Liver (tissue), 9 donors: ENCODE measurements around the gene HSPG2. TPM values are rescaled to one million over a fixed set of nuclear protein-coding genes. Genes with fewer than 3 reads are reported as not detected.

Experiments
- DNase-seq: peaks from one replicate; pipeline ENCODE4 v3.0.0-alpha.2; 2017; ENCODE audit warnings: low spot score
- H3K27ac ChIP-seq, 2 donors: one replicate each; pipeline ENCODE4 v1.7.0; 2013; ENCODE audit warnings: inconsistent platforms in 2 of 2, low read length in 2 of 2, control low read depth in 1 of 2, low read depth in 1 of 2, mild to moderate bottlenecking in 1 of 2
- H3K27me3 ChIP-seq, 4 donors: one replicate each; pipeline versions ENCODE4 v1.6.1 to v1.7.0; 2013; ENCODE audit warnings: low read length in 3 of 4, inconsistent platforms in 1 of 4, mild to moderate bottlenecking in 1 of 4, moderate library complexity in 1 of 4; ENCODE audit not compliant: control insufficient read depth in 4 of 4, insufficient read depth in 4 of 4
- H3K36me3 ChIP-seq, 4 donors: one replicate each; pipeline versions ENCODE4 v1.6.1 to v1.7.0; 2013; ENCODE audit warnings: low read length in 3 of 4, mild to moderate bottlenecking in 3 of 4, low read depth in 1 of 4, moderate library complexity in 1 of 4; ENCODE audit not compliant: control insufficient read depth in 4 of 4, insufficient read depth in 3 of 4
- H3K4me1 ChIP-seq, 4 donors: one replicate each; pipeline versions ENCODE4 v1.6.1 to v1.7.0; 2013; ENCODE audit warnings: low read length in 3 of 4, mild to moderate bottlenecking in 3 of 4, moderate library complexity in 1 of 4; ENCODE audit not compliant: control insufficient read depth in 4 of 4, insufficient read depth in 4 of 4
- H3K4me3 ChIP-seq, 3 donors: one replicate each; pipeline versions ENCODE4 v1.6.1 to v1.7.0; 2013; ENCODE audit warnings: low read length in 3 of 3, control low read depth in 1 of 3, low read depth in 1 of 3, mild to moderate bottlenecking in 1 of 3
- H3K9ac ChIP-seq, 2 donors: one replicate each; pipeline ENCODE4 v1.7.0; 2013; ENCODE audit warnings: low read length in 2 of 2, mild to moderate bottlenecking in 2 of 2, moderate library complexity in 2 of 2, control low read depth in 1 of 2, low read depth in 1 of 2
- H3K9me3 ChIP-seq, 4 donors: one replicate each; pipeline versions ENCODE4 v1.6.1 to v1.7.0; 2013; ENCODE audit warnings: low read length in 3 of 4; ENCODE audit not compliant: control insufficient read depth in 4 of 4
- EGR1 ChIP-seq, 2 donors: IDR thresholded peaks; 2 replicates each; pipeline ENCODE4 v1.6.1; 2016 to 2018; ENCODE audit warnings: antibody characterized with exemption in 2 of 2, low read depth in 2 of 2
- FOXA1 ChIP-seq: IDR thresholded peaks from 2 replicates; pipeline ENCODE4 v1.6.1; 2016; ENCODE audit warnings: antibody characterized with exemption
- FOXA2 ChIP-seq: IDR thresholded peaks from 2 replicates; pipeline ENCODE4 v1.6.1; 2016; ENCODE audit warnings: antibody characterized with exemption
- GABPA ChIP-seq, 2 donors: IDR thresholded peaks in 1 of 2; conservative IDR thresholded peaks in 1 of 2; 2 replicates each; pipeline ENCODE4 v1.6.1; 2016; ENCODE audit warnings: antibody characterized with exemption in 2 of 2, mild to moderate bottlenecking in 1 of 2, moderate library complexity in 1 of 2
- HNF4A ChIP-seq, 2 donors: conservative IDR thresholded peaks; 2 replicates each; pipeline ENCODE4 v1.6.1; 2016; ENCODE audit warnings: antibody characterized with exemption in 2 of 2, mild to moderate bottlenecking in 2 of 2
- HNF4G ChIP-seq: IDR thresholded peaks from 2 replicates; pipeline ENCODE4 v1.6.1; 2016; ENCODE audit warnings: antibody characterized with exemption
- NR2F2 ChIP-seq: IDR thresholded peaks from 2 replicates; pipeline ENCODE4 v1.6.1; 2016; ENCODE audit warnings: antibody characterized with exemption
- RAD21 ChIP-seq, 2 donors: IDR thresholded peaks; 2 replicates each; pipeline ENCODE4 v1.6.1; 2016; ENCODE audit warnings: antibody characterized with exemption in 2 of 2, mild to moderate bottlenecking in 2 of 2
- RXRA ChIP-seq, 2 donors: IDR thresholded peaks; 2 replicates each; pipeline ENCODE4 v1.6.1; 2017 to 2018; ENCODE audit warnings: antibody characterized with exemption in 2 of 2, mild to moderate bottlenecking in 1 of 2
- WGBS: extraction: QIAGEN DNeasy Blood & Tissue Kit; methylation state at CpG from one replicate; pipeline ENCODE4 v1.1.7; 2013; 5-methylcytosine and 5-hydroxymethylcytosine counted together
- polyA plus RNA-seq, 2 donors: library from polyadenylated mRNA; stranded (reverse) in 1 of 2; unstranded in 1 of 2; fragments of 200-250 nt in 1 of 2; fragments of >200 nt in 1 of 2; fragmentation: Nextera tagmentation in 1 of 2; extraction: Ambion mirVana in 1 of 2; gene quantifications; one replicate each; pipeline versions ENCODE4 v1.2.1 to v1.2.3, GENCODE V29; 2013 to 2015
- total RNA-seq, 2 donors: library from RNA; depleted of rRNA; stranded (reverse); fragments of >200 nt; gene quantifications; one replicate each; pipeline ENCODE4 v1.2.3, GENCODE V29; 2014
- TF ChIP-seq, protein P1 (sequence below): IDR thresholded peaks from 2 replicates; pipeline ENCODE4 v1.6.1; 2016; ENCODE audit warnings: antibody characterized with exemption, mild to moderate bottlenecking
- TF ChIP-seq, protein P2 (sequence below): IDR thresholded peaks from 2 replicates; pipeline ENCODE4 v1.6.1; 2016; ENCODE audit warnings: antibody characterized with exemption
- TF ChIP-seq, protein P3 (sequence below): IDR thresholded peaks from 2 replicates; pipeline ENCODE4 v1.6.1; 2016; ENCODE audit warnings: antibody characterized with exemption
- donor health status: healthy.
- donor health status: healthy.
- donor health status: healthy.
- donor health status: healthy.
- donor health status: healthy.

HSPG2 gene
- total and polyA plus RNA-seq, 4 donors, result 5.6 to 43.9 (median 23.9) TPM

DNA sequence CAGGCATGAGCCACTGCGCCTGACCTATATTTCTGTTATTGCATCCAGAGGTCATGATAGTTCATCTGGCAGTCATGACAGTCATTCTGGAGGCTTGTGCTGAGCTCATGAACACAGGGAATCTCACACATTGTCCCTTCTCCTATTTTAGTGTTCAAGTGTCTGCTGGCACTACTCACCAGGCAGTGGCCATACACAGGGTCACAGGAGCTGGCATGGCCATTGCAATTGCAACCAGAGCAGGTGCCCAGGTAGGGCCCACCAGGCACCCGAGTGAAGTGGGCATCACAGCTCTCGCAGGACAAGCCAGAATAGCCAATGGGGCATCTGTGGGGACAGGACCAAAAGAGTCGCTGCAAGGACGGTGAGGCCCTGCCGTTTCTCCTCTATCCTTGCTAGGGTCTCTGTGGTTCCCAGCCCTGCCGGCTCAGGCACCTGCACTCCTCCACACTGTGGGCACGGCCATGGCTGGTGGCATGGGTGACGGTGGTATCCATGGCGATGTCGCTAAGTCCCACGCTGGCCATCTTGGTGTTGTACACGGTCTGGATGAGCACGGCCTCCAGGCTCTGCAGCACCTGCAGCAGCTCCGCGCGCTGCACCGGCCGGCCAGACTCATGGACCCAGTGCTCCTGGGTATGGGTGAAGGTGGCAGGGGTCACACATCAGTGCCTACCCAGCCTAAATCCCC is 57.0 kb downstream of the HSPG2 start:
- Histone ChIP-seq H3K36me3 (peaks cover 0 to 8% (median 0%) of the 10 kb centered on the region in 4 donors), H3K4me1 (no peaks in the 10 kb centered on the region), H3K9ac (no peak overlapping the region), H3K27ac (no peak overlapping the region), H3K4me3 (no peak overlapping the region), H3K9me3 (no peaks in the 10 kb centered on the region), H3K27me3 (no peaks in the 10 kb centered on the region)
- TF ChIP-seq, protein P1, sequence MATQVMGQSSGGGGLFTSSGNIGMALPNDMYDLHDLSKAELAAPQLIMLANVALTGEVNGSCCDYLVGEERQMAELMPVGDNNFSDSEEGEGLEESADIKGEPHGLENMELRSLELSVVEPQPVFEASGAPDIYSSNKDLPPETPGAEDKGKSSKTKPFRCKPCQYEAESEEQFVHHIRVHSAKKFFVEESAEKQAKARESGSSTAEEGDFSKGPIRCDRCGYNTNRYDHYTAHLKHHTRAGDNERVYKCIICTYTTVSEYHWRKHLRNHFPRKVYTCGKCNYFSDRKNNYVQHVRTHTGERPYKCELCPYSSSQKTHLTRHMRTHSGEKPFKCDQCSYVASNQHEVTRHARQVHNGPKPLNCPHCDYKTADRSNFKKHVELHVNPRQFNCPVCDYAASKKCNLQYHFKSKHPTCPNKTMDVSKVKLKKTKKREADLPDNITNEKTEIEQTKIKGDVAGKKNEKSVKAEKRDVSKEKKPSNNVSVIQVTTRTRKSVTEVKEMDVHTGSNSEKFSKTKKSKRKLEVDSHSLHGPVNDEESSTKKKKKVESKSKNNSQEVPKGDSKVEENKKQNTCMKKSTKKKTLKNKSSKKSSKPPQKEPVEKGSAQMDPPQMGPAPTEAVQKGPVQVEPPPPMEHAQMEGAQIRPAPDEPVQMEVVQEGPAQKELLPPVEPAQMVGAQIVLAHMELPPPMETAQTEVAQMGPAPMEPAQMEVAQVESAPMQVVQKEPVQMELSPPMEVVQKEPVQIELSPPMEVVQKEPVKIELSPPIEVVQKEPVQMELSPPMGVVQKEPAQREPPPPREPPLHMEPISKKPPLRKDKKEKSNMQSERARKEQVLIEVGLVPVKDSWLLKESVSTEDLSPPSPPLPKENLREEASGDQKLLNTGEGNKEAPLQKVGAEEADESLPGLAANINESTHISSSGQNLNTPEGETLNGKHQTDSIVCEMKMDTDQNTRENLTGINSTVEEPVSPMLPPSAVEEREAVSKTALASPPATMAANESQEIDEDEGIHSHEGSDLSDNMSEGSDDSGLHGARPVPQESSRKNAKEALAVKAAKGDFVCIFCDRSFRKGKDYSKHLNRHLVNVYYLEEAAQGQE, result no peak
- TF ChIP-seq FOXA2 (no peak), RXRA (IDR thresholded peaks at IDR 0.05) (no peak), HNF4G (no peak), EGR1 (IDR thresholded peaks at IDR 0.05; ENCODE audit: low read depth in 2 of 2) (no peak), NR2F2 (no peak), GABPA (IDR thresholded peaks at IDR 0.05 in 1 of 2, conservative IDR thresholded peaks at IDR 0.05 in 1 of 2) (no peak)
- TF ChIP-seq, protein P2, sequence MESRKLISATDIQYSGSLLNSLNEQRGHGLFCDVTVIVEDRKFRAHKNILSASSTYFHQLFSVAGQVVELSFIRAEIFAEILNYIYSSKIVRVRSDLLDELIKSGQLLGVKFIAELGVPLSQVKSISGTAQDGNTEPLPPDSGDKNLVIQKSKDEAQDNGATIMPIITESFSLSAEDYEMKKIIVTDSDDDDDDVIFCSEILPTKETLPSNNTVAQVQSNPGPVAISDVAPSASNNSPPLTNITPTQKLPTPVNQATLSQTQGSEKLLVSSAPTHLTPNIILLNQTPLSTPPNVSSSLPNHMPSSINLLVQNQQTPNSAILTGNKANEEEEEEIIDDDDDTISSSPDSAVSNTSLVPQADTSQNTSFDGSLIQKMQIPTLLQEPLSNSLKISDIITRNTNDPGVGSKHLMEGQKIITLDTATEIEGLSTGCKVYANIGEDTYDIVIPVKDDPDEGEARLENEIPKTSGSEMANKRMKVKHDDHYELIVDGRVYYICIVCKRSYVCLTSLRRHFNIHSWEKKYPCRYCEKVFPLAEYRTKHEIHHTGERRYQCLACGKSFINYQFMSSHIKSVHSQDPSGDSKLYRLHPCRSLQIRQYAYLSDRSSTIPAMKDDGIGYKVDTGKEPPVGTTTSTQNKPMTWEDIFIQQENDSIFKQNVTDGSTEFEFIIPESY, result no peak
- DNase-seq, result no peak
- 98% methylated on average over 19 of the region's 19 CpGs for WGBS

DNA sequence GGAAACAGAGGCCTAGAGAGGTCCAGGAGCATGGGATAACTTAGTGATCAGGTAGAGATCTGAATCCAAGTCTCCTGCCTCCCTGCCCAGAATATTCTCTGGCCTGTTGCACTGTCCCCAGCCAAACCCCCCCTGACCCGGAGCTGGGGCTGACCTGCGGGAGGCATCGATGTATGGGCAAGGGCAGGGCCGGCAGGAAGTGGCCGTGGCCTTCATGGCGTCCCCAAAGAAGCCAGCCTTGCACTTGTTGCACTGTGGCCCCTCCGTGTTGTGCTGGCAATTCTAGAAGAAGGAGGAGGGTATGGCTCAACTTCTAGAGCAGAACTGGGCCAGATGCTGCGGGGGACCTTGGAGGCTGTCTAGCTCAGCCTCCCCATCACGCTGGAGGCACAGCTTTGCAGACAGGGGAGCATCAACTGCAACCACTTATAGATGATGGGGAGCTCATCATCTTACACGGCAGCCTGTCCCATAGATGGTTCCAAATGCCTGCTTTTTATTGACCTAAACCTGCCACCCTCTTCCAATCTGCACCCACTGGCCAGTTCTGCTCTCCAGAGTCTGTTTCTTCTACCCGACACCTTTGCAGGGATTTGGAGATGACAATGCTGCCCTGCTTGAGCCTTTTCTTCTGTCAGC is 58.2 kb downstream of the HSPG2 start:
- Histone ChIP-seq H3K4me1 (no peaks in the 10 kb centered on the region), H3K9ac (no peak overlapping the region), H3K36me3 (peaks cover 0 to 8% (median under 1%) of the 10 kb centered on the region in 4 donors), H3K4me3 (no peak overlapping the region), H3K27ac (no peak overlapping the region), H3K9me3 (no peaks in the 10 kb centered on the region), H3K27me3 (no peaks in the 10 kb centered on the region)
- TF ChIP-seq, protein P1, result no peak
- no peak for TF ChIP-seq HNF4A (conservative IDR thresholded peaks at IDR 0.05)
- no peak for TF ChIP-seq GABPA (IDR thresholded peaks at IDR 0.05 in 1 of 2, conservative IDR thresholded peaks at IDR 0.05 in 1 of 2)
- TF ChIP-seq FOXA1, result no peak
- TF ChIP-seq, protein P3, sequence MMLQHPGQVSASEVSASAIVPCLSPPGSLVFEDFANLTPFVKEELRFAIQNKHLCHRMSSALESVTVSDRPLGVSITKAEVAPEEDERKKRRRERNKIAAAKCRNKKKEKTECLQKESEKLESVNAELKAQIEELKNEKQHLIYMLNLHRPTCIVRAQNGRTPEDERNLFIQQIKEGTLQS, result no peak
- TF ChIP-seq RAD21 (IDR thresholded peaks at IDR 0.05), result no peak
- TF ChIP-seq, protein P2, result no peak
- no peak for TF ChIP-seq EGR1 (IDR thresholded peaks at IDR 0.05; ENCODE audit: low read depth in 2 of 2)
- no peak for TF ChIP-seq FOXA2
- WGBS, result 90% methylated on average over 11 of the region's 11 CpGs
- DNase-seq, result no peak
